HK-2 (cell line): ENCODE measurements around the gene CFAP97.
A peak's percentile ranks its signal among the peaks of the same experiment; 100 is the strongest.
"Not testable (repeated sequence)": the region's sequence is repeated elsewhere in the genome, so short reads cannot be mapped to it uniquely, and the experiment has no call there.

Experiments used
- DNase-seq: peaks from one replicate; pipeline ENCODE4 v3.0.0-alpha.2; 2018; ENCODE audit not compliant: unreplicated experiment

Gene CFAP97

DNA sequence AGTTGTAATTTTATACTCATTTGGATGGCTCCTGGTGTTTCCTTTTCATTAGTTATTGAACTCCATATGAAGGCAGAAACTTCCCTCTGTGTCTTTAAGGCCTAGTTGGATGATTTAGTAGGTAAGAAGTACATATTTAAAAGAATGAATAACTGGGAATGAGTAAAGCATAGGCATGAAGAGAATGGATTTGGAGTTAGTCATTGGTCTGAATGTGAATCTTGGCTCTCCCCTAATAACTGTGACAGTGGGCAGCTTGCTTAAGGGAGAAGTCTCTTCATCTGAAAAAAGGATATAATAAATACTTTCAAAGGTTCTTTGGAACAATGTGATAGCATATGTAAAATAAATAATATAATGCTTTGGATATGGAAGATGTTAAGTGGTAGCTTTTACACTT lies 18.8 kb upstream of the CFAP97 start:
- DNase-seq: no peak

- DNase-seq: no peak
Observed at GRCh38 chr4:185221912-185222311, 18.1 kb upstream of the CFAP97 start.

- no peak for DNase-seq
Observed at GRCh38 chr4:185221491-185221890, 17.7 kb upstream of the CFAP97 start.

GRCh38 chr4:185219551-185220344 lies 15.9 kb upstream of the CFAP97 start:
- no peak for DNase-seq

DNA sequence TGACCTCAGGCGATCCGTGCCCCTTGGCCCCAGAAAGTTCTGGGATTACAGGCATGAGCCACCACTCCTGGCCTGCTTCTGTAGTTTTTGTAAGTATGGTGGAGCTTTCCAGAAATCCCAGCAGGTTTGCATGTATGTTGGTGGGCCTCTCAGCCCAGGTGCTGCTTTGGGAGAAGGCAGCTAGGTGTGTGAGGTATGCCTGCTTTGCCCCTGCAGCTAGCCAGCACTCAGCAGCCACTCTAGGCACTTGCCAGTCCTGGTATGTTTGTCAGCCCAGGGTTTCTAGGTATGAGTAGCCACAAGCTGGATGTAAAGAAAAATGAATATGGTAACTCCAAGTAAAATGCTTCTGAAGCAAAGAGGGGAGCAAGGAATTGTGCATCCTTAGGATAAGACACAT lies 14.5 kb upstream of the CFAP97 start:
- DNase-seq: no peak

- DNase-seq: no peak
Observed at GRCh38 chr4:185217408-185217975, 13.7 kb upstream of the CFAP97 start.

DNA sequence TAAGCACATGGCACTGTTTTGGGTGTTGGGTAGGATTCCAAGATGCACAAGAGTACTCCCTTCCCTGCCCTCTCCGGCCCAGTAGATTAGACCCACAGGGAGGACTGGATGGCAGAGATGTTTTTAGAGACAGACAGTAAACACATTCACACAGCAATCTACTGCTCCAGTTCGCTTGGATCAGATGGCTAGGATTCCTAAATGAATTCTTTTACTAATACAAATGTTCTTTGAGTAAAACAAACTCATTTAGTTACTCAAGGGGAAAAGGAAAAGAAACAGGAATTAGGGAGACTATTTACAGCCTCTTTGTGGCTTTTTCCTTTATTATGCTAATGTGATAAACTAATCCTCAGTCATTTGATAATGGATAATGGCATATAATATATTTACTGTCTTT lies 11.5 kb upstream of the CFAP97 start:
- DNase-seq: no peak

DNA sequence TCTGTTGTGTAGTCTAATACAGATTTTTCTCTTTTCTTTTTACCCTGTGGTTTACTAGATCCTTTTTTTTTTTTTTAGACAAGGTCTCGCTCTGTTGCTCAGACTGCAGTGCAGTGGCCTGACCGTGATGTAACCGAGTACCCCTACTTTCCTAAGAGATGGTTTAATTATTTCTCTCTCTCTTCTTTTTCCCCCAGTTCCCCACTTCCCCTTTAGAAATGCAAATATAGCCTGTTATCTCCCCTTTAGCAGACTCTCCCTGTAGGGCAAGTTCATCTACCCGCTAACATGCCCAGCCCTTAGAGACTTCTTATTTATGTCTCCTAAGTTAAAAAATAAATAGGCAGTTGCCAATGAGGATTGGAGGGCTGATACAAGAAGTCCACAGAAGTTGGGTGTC lies 10.1 kb upstream of the CFAP97 start:
- no peak for DNase-seq

DNA sequence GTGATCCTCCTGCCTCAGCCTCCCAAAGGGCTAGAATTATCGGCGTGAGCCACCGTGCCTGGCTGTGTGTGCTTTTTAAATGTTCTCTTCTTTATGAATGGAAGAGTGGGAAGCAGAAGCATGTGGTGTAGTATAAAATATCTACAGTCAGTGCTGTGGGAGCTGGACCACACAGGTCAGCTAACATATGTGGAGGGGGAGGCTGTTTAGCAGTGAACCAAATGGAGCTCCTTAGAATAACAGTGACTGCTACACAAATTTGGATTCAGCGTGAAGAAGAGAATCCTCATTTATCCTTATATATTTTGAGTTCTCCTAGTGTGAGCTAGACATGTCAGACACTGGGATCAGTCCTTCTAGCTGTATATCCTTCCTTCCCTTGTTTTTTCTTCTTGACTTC lies 8.8 kb upstream of the CFAP97 start:
- DNase-seq: no peak

DNA sequence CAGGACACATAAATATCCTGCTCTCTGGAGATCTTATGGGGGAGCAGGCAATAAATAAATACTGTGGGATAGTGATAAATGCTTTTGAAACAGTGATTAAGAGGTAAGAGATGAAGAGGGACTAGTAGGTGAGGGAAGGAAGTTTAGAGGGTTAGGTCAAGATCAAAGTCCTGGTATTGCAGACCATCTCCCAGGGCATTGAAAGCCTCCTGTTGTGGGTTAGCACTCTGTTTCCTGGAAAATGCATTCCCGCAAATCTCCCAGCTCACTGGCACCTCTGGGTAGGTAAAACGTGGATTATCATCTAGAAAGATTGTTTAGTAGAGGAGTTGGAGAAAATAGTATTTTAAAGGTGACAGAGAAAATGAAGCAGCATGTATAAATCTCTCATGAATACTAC lies 7.8 kb upstream of the CFAP97 start:
- no peak for DNase-seq

DNA sequence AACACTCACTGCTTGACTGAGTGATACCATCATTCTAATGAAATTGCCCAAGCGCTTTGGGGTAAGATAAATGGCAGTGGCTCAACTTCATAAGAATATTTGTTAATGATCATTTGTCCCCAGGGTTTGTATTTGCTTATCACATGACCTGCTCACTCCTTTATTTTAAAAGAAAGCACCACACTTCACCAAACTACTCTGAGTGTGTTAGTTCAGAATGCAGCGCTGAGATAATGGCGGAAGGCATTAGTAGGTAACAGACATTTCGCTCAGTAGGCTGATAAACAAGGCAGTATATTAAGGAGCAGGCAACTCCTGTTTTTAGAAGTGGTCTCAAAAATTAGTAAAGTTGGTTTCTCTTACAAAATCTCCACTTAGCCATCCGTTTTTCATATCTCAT lies 7.2 kb upstream of the CFAP97 start:
- DNase-seq: no peak

GRCh38 chr4:185210102-185210981 lies 6.5 kb upstream of the CFAP97 start:
- DNase-seq: peak; percentile 66

DNA sequence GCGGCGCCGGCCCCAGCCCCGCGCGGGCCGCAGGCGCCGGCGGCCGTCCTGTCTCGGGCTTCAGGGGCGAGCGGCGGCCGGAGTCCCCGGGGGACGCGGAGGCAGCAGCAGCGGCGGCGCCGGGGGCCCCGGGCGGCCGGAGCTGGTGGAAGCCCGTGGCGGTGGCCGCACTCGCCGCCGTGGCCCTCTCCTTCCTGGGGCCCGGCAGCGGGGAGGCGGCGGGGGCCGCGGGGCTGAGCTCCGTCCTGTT lies 6.0 kb upstream of the CFAP97 start:
- not testable (repeated sequence) for DNase-seq

- DNase-seq: peak; percentile 88
Observed at GRCh38 chr4:185209031-185209851, 5.4 kb upstream of the CFAP97 start, which contains the start of gene SNX25. Gene SNX25 (plus strand): TSS chr4:185209598. CDS start chr4:185209827, 229 bp downstream.

GRCh38 chr4:185207466-185207865 lies 3.7 kb upstream of the CFAP97 start:
- DNase-seq: no peak

DNA sequence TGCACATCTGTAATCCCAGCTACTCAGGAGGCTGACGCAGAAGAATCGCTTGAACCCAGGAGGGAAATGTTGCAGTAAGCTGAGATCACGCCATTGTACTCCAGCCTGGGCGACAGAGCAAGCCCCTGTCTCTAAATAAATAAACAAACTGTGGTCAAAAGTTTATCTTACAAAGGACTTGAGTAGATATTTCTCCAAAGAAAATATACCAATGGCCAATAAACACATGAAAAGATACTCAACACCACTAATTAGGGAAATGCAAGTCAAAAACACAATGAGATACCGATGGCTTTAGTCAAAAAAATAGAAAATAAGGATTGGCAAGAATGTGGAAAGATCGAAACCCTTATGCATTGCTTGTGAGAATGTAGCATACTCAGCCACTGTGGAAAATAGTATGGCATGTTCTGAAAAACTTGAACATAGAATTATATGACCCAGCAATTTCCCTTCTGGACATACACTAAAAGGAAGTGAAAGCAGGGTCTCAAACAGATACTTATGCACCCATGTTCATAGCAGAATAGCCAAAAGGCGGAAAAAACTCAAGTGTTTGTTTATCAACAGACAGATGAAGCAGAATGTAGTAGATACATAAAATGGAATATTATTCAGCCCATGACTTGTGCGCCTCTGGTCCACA lies 2.0 kb upstream of the CFAP97 start:
- no peak for DNase-seq

GRCh38 chr4:185205073-185205472 lies 1.3 kb upstream of the CFAP97 start:
- not testable (repeated sequence) for DNase-seq

- DNase-seq: no peak
Observed at GRCh38 chr4:185204238-185204910, 574 bp upstream of the CFAP97 start.

DNA sequence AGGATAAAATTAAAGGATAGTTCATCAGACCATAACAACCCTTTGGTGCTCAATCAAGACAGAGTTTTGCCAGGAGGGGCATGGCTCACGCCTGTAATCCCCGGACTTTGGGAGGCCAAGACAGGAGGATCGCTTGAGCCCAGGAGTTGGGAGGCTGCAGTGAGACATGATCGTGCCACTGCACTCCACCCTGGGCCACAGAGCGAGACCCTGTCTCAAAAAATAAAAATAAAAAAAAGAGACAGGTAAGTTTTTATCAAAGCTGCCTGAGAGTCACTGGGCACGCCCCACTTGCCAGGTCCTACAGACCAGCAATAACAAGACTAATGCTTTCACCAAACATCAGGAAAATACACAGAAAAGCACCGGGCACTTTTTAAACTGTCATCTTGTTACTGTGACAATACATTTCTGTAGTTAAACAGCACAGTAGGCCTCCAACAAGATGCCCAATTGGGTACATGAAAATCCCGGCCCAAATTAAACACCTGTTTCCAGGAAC lies 765 bp downstream of the CFAP97 start:
- peak; percentile 11 for DNase-seq
